Lower lobe of right lung (tissue), 2 donors: Measurements from ENCODE around the gene HOXA3. TPM values are rescaled to one million over a fixed set of nuclear protein-coding genes. Genes with fewer than 3 reads are reported as not detected.

Source experiments
- ATAC-seq, 2 donors: fragments of 200-7000 bp; cut with Tn5 transposase; one replicate each; pipeline ENCODE4 v1.9.1; 2020 to 2022; ENCODE audit warnings: mild to moderate bottlenecking in 2 of 2, moderate library complexity in 2 of 2
- DNase-seq: peaks from one replicate; pipeline ENCODE4 v3.0.0-alpha.2; 2020
- H3K27ac ChIP-seq: fragments of 200-600 bp; one replicate; pipeline ENCODE4 v1.8.0; 2022
- H3K27me3 ChIP-seq: fragments of 200-600 bp; one replicate; pipeline ENCODE4 v1.8.0; 2022; ENCODE audit warnings: low read depth
- H3K36me3 ChIP-seq: fragments of 200-600 bp; one replicate; pipeline ENCODE4 v1.8.0; 2022; ENCODE audit warnings: mild to moderate bottlenecking
- H3K4me1 ChIP-seq: fragments of 200-600 bp; one replicate; pipeline ENCODE4 v1.8.0; 2022
- H3K4me3 ChIP-seq: fragments of 200-600 bp; one replicate; pipeline ENCODE4 v1.8.0; 2022; ENCODE audit warnings: mild to moderate bottlenecking
- H3K9me3 ChIP-seq: fragments of 200-600 bp; one replicate; pipeline ENCODE4 v1.8.0; 2022
- CTCF ChIP-seq: fragments of 200-600 bp; IDR thresholded peaks from one replicate; pipeline ENCODE4 v1.8.0; 2022; ENCODE audit warnings: antibody characterized with exemption, mild to moderate bottlenecking
- intact Hi-C: fragments of 100-400 bp; cut with DNase I; formaldehyde crosslinking; loops from one replicate; pipeline ENCODE4 v1.11.0; 2022
- total RNA-seq: library from RNA; stranded (reverse); fragmentation: NEBNext Ultra II Directional; extraction: Animal tissue kit (Norgen Biotek cat#: 25700); gene quantifications from one replicate; pipeline ENCODE4 v1.2.1, GENCODE V29; 2021
- donor health status: DM: no; HTN: yes; CAD: no; lungs with severe emphysema.

Gene HOXA3
- total RNA-seq, 1 donor from 2014 or later, result 4.6 TPM

GRCh38 chr7:27164045-27164366 lies 11.6 kb upstream of the HOXA3 start:
- H3K27me3 ChIP-seq, result peaks cover 95% of the 10 kb centered on the region
- H3K9me3 ChIP-seq, result no peaks in the 10 kb centered on the region
- no peak for ATAC-seq
- H3K27ac ChIP-seq, result no peak overlapping the region
- TF ChIP-seq CTCF, result no peak
- intact Hi-C loops, result no loop called here
- no peak for DNase-seq
- H3K36me3 ChIP-seq, result no peaks in the 10 kb centered on the region
- H3K4me1 ChIP-seq, result peaks cover 40% of the 10 kb centered on the region
- H3K4me3 ChIP-seq, result peak overlapping the region; percentile 50

- Histone ChIP-seq H3K36me3 (no peaks in the 10 kb centered on the region), H3K4me1 (peaks cover 40% of the 10 kb centered on the region), H3K27me3 (peaks cover 95% of the 10 kb centered on the region), H3K9me3 (no peaks in the 10 kb centered on the region), H3K27ac (no peak overlapping the region), H3K4me3 (no peak overlapping the region)
- intact Hi-C loops, result no loop called here
- ATAC-seq (no peak), DNase-seq (no peak)
- no peak for TF ChIP-seq CTCF
Measured at GRCh38 chr7:27163288-27164044, 11.1 kb upstream of the HOXA3 start.

- no peak for TF ChIP-seq CTCF
- intact Hi-C loops, result no loop called here
- Histone ChIP-seq H3K27me3 (peaks cover 95% of the 10 kb centered on the region), H3K4me3 (no peak overlapping the region), H3K4me1 (peaks cover 40% of the 10 kb centered on the region), H3K27ac (no peak overlapping the region), H3K9me3 (no peaks in the 10 kb centered on the region), H3K36me3 (no peaks in the 10 kb centered on the region)
- ATAC-seq (no peak), DNase-seq (no peak)
Measured at GRCh38 chr7:27162561-27163287, 10.3 kb upstream of the HOXA3 start.

- Histone ChIP-seq H3K36me3 (no peaks in the 10 kb centered on the region), H3K4me1 (peaks cover 44% of the 10 kb centered on the region), H3K27ac (no peak overlapping the region), H3K27me3 (peaks cover 95% of the 10 kb centered on the region), H3K4me3 (peak overlapping the region; percentile 63), H3K9me3 (no peaks in the 10 kb centered on the region)
- DNase-seq (peak; percentile 46), ATAC-seq (no peak)
- TF ChIP-seq CTCF, result no peak
- intact Hi-C loops, result no loop called here
Measured at GRCh38 chr7:27161721-27162560, 9.6 kb upstream of the HOXA3 start.

GRCh38 chr7:27161214-27161720 lies 8.9 kb upstream of the HOXA3 start:
- DNase-seq (peak; percentile 78), ATAC-seq (peak; percentile 25 to 38)
- Histone ChIP-seq H3K9me3 (no peaks in the 10 kb centered on the region), H3K4me1 (peaks cover 48% of the 10 kb centered on the region), H3K27me3 (peaks cover 95% of the 10 kb centered on the region), H3K27ac (no peak overlapping the region), H3K4me3 (peak overlapping the region; percentile 63), H3K36me3 (no peaks in the 10 kb centered on the region)
- intact Hi-C loops, result no loop called here
- no peak for TF ChIP-seq CTCF
